Skin of body (tissue), 2 donors: ENCODE measurements around the gene CLEC19A. TPM values are rescaled to one million over a fixed set of nuclear protein-coding genes. Genes with fewer than 3 reads are reported as not detected.

Experiments used
- DNase-seq: peaks from one replicate; lab custom pipeline; 2025; lab: John Stamatoyannopoulos, UW
- total RNA-seq: library from RNA; depleted of rRNA; stranded (reverse); fragments of >200 nt; gene quantifications from one replicate; pipeline ENCODE4 v1.2.3, GENCODE V29; 2014

Gene CLEC19A
- not detected for total RNA-seq

DNA sequence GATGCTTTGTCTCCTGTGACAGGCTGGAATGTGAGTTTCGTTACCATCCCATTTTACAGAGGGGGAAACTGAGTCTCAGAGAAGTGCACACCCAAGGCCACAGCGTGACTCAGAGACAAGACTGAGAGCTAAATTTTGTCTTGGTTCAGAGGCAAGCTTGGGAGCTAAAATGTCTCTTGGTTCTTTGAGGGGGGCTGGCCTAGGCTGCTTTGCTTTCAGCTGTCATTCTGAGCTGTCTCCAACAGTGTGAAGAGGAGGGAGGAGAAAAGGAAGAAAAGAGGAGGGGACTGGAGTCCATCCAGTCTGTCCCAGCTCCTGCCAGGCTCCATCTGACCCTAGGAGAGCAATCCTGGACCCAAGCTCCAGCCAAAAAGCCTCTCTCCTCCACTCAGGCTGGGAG, at the start of gene CLEC19A:
CLEC19A (plus strand) TSS at position 301 of the 400 bp plus-strand sequence. CDS start 121 bp downstream, outside the sequence.
- DNase-seq, result no peak

GRCh38 chr16:19235886-19236285, 49.6 kb upstream of the CLEC19A start:
- DNase-seq, result no peak

- no peak for DNase-seq
Measured at GRCh38 chr16:19236561-19237209, 48.8 kb upstream of the CLEC19A start.

- no peak for DNase-seq
Measured at GRCh38 chr16:19238406-19238805, 47.1 kb upstream of the CLEC19A start.

GRCh38 chr16:19239511-19240155, 45.9 kb upstream of the CLEC19A start:
- no peak for DNase-seq

- DNase-seq, result no peak
Measured at GRCh38 chr16:19240494-19240893, 45.0 kb upstream of the CLEC19A start.

GRCh38 chr16:19241512-19241911, 44.0 kb upstream of the CLEC19A start:
- no peak for DNase-seq

GRCh38 chr16:19242186-19242585, 43.3 kb upstream of the CLEC19A start:
- DNase-seq, result no peak

DNA sequence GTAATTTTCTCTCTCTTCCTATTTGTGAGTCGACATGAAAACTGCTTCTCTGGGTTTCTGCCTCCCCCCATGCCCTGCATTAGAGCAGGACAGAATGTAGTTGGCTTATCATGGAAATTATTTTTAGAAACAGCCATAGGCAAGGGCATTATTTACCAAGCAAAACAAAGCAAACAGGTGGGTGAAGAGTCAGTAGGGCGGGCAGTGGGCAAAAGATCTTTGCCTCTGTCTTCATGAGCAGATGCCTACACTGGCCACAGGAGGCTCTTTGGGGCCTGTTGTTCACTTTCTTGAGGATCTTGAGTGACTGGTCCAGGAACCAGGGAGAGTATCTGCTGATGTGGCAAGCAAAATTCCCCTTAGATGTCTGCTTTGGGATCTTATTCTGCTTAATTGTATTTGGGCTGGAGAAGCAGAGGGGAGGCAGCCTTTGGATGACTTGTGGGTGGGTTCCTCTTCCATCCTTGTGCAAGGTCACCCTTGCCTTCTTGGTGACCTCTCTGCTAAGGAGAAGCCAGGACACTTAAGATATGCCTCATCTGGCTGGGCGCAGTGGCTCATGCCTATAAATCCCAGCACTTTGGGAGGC, 42.5 kb upstream of the CLEC19A start:
- no peak for DNase-seq

GRCh38 chr16:19245326-19245925, 40.1 kb upstream of the CLEC19A start:
- no peak for DNase-seq

DNA sequence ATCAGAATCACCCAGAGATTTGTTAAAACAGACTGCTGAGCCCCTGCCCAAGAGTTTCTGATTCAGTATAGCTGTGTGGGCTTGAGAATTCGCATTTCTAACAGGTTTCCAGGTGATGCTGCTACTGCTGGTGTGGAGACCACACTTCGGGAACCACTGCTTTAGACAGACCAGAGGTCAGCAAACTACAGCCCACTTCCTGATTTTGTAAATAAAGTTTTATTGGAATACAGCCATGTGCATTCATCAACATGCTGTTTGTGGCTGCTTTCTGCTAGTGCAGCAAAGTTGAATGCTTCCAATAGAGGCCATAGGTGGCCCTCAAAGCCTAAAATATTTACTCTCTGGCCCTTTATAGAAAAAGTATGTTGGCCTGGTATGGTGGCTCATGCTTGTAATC, 32.6 kb upstream of the CLEC19A start:
- no peak for DNase-seq

- no peak for DNase-seq
Measured at GRCh38 chr16:19254611-19255010, 30.9 kb upstream of the CLEC19A start.

GRCh38 chr16:19264123-19264673, 21.3 kb upstream of the CLEC19A start:
- DNase-seq, result no peak

- DNase-seq, result no peak
Measured at GRCh38 chr16:19265380-19265930, 20.1 kb upstream of the CLEC19A start.

GRCh38 chr16:19266774-19267173, 18.8 kb upstream of the CLEC19A start:
- DNase-seq, result no peak

GRCh38 chr16:19269098-19269497, 16.4 kb upstream of the CLEC19A start:
- no peak for DNase-seq

DNA sequence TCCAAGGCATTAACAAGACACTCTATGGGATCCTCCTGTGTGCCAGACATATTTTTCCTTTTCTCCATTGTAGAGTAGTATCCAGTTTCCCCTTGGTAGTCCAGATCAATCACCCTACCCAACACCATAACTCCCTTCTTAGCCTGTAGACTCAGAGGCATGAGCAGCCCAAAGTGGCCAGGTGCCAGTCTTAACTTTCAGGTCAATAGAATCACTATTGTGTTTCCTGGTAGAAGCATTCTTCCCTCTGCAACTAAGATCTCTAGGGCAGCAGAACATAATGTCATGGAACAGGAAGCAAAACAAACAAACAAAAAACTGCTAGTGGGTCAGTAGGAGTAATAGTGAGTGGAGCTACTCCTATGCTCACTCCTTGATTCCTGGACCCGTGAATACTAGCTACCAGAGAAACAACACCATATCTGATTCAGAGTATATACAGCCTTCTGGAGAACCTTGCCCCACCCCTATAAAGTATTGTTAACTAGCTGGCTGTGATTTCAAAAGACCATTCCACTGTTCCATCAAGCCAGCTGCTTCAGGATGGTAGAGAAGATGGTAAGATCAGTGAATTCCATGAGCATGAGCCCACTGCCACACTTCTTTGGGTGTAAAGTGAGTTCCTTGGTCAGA, 11.2 kb upstream of the CLEC19A start:
- no peak for DNase-seq

GRCh38 chr16:19278403-19278802, 7.1 kb upstream of the CLEC19A start:
- no peak for DNase-seq

GRCh38 chr16:19281246-19281645, 4.3 kb upstream of the CLEC19A start:
- no peak for DNase-seq

GRCh38 chr16:19282101-19282500, 3.4 kb upstream of the CLEC19A start:
- no peak for DNase-seq

- DNase-seq, result no peak
Measured at GRCh38 chr16:19283637-19284036, 1.9 kb upstream of the CLEC19A start.
